C4-2B (cell line): ENCODE measurements around the gene TSPYL2.

Source experiments
- H3K27ac ChIP-seq: fragments of 450-650 bp; 2 replicates; pipeline ENCODE4 v1.5.1; 2017
- ZFX ChIP-seq: fragments of 450-650 bp; IDR thresholded peaks from 2 replicates; pipeline ENCODE4 v1.6.1; 2017
- TF ChIP-seq, protein P1 (sequence below): fragments of 450-650 bp; conservative IDR thresholded peaks from 2 replicates; pipeline ENCODE4 v1.5.1; 2017; ENCODE audit warnings: mild to moderate bottlenecking

The TSPYL2 gene

DNA sequence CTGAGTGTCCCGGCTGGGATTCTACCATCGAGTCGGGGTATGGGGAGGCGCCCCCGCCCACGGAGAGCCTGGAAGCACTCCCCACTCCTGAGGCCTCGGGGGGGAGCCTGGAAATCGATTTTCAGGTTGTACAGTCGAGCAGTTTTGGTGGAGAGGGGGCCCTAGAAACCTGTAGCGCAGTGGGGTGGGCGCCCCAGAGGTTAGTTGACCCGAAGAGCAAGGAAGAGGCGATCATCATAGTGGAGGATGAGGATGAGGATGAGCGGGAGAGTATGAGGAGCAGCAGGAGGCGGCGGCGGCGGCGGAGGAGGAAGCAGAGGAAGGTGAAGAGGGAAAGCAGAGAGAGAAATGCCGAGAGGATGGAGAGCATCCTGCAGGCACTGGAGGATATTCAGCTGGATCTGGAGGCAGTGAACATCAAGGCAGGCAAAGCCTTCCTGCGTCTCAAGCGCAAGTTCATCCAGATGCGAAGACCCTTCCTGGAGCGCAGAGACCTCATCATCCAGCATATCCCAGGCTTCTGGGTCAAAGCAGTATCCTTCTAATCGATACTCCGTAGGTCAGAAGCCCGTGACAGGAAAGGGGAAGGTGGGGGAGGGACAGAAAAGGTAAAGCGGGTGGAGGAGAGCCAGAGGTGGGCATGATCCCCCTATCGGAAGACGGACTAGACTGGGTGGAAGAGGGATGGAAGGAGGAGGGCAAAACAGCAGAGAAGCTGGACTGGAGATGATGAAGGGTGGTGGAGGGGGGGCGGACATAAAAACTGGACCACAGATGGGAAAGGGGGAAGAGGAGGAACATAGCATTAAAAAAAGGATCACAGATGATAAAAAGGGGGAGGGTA lies 828 bp downstream of the TSPYL2 start:
- TF ChIP-seq ZFX, result no peak
- TF ChIP-seq, protein P1, sequence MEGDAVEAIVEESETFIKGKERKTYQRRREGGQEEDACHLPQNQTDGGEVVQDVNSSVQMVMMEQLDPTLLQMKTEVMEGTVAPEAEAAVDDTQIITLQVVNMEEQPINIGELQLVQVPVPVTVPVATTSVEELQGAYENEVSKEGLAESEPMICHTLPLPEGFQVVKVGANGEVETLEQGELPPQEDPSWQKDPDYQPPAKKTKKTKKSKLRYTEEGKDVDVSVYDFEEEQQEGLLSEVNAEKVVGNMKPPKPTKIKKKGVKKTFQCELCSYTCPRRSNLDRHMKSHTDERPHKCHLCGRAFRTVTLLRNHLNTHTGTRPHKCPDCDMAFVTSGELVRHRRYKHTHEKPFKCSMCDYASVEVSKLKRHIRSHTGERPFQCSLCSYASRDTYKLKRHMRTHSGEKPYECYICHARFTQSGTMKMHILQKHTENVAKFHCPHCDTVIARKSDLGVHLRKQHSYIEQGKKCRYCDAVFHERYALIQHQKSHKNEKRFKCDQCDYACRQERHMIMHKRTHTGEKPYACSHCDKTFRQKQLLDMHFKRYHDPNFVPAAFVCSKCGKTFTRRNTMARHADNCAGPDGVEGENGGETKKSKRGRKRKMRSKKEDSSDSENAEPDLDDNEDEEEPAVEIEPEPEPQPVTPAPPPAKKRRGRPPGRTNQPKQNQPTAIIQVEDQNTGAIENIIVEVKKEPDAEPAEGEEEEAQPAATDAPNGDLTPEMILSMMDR, result no peak
- H3K27ac ChIP-seq, result peak overlapping the region; percentile 89

DNA sequence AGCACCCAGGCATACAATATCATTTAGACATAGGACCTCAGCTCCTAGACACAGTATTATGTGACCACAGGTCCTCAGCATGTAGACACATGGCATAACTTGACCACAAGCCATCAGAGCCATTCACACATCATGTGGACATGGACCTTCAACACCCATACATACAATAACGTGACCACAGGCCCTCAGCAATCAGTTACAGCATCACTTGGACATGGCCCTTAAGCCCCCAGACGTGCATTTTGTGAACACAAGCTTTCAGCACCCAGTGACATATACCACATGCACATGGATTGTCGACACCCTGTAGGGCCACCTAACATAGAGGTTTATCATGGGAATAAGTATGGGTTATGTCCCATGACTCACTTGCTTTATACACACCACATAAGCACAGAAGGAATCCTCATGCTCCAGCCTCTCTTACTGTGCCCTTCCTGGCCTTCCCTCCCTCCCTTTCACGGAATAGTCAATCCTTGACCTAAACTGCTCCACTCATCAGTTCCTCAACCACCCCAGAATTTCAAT lies 1.9 kb downstream of the TSPYL2 start:
- H3K27ac ChIP-seq, result no peak overlapping the region
- TF ChIP-seq, protein P1, result no peak
- no peak for TF ChIP-seq ZFX

DNA sequence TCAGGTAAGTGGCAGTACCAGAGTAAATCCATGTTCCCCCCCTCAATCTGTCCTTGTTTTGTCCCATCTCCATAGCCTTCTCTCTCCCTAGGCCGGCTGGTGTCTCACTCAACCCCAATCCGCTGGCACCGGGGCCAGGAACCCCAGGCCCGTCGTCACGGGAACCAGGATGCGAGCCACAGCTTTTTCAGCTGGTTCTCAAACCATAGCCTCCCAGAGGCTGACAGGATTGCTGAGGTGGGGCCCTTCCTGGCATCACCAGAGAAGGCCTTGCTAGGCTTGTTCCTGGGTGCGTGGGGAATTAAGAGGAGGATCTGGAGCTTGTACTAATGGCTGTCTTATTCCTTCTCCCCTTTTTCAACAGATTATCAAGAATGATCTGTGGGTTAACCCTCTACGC lies 2.7 kb downstream of the TSPYL2 start:
- TF ChIP-seq, protein P1, result no peak
- TF ChIP-seq ZFX, result no peak
- H3K27ac ChIP-seq, result no peak overlapping the region

DNA sequence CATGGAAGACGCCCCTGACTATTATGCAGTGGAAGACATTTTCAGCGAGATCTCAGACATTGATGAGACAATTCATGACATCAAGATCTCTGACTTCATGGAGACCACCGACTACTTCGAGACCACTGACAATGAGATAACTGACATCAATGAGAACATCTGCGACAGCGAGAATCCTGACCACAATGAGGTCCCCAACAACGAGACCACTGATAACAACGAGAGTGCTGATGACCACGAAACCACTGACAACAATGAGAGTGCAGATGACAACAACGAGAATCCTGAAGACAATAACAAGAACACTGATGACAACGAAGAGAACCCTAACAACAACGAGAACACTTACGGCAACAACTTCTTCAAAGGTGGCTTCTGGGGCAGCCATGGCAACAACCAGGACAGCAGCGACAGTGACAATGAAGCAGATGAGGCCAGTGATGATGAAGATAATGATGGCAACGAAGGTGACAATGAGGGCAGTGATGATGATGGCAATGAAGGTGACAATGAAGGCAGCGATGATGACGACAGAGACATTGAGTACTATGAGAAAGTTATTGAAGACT lies 3.6 kb downstream of the TSPYL2 start:
- H3K27ac ChIP-seq, result no peak overlapping the region
- no peak for TF ChIP-seq ZFX
- TF ChIP-seq, protein P1, result no peak

DNA sequence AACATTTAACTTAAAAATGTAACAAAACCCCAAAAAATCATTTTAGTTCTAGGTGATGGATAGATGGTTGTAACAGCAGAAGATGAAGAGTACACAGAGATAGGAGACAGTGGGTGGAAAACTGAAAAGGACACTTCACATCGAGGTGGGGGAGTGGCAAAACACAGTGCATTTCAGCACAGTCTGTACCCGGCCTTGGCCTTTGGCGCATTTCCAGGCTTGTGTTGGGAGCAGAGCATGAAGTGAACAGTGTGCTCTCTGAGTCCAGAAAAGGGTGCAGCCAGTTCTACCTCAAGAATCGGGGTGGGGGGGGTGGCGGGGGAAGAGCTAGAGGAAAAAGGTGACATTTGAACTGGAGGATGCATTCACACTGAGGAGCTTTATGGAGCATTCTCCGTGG lies 4.3 kb downstream of the TSPYL2 start:
- peak overlapping the region; percentile 7; the same call in 1 of the 2 replicates for H3K27ac ChIP-seq

DNA sequence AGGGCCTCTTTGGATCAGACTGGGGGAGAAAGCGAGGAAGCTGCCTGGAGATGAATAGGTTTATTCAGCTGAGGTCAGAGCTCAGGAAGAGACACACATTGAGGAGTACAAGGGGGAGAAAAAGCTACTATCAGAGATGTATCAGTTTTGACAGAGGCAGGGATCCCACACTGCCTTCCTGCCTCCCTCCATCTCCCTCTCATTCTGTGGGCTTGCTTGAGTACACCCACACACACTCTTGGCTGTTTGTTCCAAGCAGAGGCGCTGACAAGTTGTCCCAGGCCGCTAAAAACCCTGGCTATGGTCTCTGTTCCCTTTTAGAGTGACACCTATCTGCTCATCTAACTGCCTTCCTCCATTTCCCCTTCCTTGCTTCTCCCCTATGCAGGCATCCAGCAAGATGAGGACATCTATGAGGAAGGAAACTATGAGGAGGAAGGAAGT lies 5.2 kb downstream of the TSPYL2 start:
- peak overlapping the region; percentile 7; the same call in 1 of the 2 replicates for H3K27ac ChIP-seq
- TF ChIP-seq, protein P1, result no peak
- no peak for TF ChIP-seq ZFX

More for the DNA sequence above, 4.3 kb downstream of the TSPYL2 start:
- TF ChIP-seq, protein P1, result no peak
- no peak for TF ChIP-seq ZFX
